Mammary epithelial cell (primary cell): ENCODE data around the gene COQ8B.

Experiments
- EZH2 ChIP-seq: IDR thresholded peaks from 2 replicates; pipeline ENCODE4 v1.6.1; 2012; ENCODE audit warnings: low read length, inconsistent platforms, borderline replicate concordance
- TF ChIP-seq, protein P1 (sequence below), 2 donors: IDR thresholded peaks in 1 of 2; conservative IDR thresholded peaks in 1 of 2; 2 replicates each; pipeline ENCODE4 v1.5.1; 2011 to 2012; ENCODE audit warnings: inconsistent platforms in 2 of 2, low read length in 2 of 2, mild to moderate bottlenecking in 2 of 2, control low read depth in 1 of 2, low read depth in 1 of 2; ENCODE audit not compliant: insufficient read depth in 1 of 2; ENCODE audit errors: extremely low read depth in 1 of 2

DNA sequence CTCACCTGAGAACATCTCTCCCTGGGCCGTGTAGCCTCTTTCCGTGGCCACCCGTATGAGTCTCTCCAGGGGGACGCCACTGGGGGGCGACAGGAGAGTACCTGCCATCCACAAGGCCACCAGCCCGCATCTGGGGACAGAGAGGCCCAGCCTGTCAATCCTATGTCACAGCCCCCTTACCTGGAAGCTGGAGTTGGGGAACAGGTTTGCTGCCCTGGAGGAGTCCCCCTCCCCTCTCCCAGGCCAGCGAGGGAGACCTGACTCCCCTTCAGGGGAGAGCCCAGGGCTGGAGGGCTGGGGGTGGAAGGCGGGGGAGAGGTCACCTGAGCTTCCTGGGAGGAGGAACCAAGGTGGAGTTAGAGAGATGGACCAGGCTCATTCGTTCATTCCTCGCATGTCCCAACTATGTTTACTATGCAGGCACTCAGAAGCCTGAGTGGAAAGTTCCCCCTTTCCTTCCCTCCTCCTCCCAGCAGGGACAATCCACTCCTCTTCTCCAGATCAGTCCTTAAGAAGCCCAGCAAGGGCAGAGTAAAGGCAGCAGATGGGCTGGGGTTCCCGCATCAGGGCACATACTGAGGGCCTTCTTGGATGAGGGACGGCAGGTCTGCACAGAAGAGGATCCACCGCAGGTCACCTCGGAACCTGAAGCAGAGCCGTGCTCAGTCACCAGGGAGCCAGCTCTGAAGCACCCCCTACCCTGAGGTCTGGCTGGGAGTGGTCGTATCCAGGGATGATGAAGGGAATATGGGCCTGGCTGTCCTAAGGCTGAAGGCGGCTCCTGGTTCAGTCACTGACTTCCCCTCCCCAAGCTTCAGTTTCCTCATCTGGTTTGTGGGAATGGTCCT is 28.1 kb upstream of the COQ8B start:
- TF ChIP-seq, protein P1, sequence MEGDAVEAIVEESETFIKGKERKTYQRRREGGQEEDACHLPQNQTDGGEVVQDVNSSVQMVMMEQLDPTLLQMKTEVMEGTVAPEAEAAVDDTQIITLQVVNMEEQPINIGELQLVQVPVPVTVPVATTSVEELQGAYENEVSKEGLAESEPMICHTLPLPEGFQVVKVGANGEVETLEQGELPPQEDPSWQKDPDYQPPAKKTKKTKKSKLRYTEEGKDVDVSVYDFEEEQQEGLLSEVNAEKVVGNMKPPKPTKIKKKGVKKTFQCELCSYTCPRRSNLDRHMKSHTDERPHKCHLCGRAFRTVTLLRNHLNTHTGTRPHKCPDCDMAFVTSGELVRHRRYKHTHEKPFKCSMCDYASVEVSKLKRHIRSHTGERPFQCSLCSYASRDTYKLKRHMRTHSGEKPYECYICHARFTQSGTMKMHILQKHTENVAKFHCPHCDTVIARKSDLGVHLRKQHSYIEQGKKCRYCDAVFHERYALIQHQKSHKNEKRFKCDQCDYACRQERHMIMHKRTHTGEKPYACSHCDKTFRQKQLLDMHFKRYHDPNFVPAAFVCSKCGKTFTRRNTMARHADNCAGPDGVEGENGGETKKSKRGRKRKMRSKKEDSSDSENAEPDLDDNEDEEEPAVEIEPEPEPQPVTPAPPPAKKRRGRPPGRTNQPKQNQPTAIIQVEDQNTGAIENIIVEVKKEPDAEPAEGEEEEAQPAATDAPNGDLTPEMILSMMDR (conservative IDR thresholded peaks at IDR 0.05 in 1 of 2, IDR thresholded peaks at IDR 0.05 in 1 of 2; ENCODE audit: extremely low read depth in 1 of 2, insufficient read depth in 1 of 2, low read depth in 1 of 2, low read length in 2 of 2), result peak in 1 of 2 donors; percentile 4
- TF ChIP-seq EZH2, result no peak
